Stomach (tissue), 9 donors: ENCODE data around the gene MSL2. TPM values are rescaled to one million over a fixed set of nuclear protein-coding genes. Genes with fewer than 3 reads are reported as not detected.
A peak's percentile ranks its signal among the peaks of the same experiment; 100 is the strongest.
"Not testable (repeated sequence)": the region's sequence is repeated elsewhere in the genome, so short reads cannot be mapped to it uniquely, and the experiment has no call there.

ENCODE experiments used
- DNase-seq, 2 donors: peaks; one replicate each; pipeline versions ENCODE4 v3.0.0 to v3.0.0-alpha.2; 2013 to 2019
- H3K27ac ChIP-seq, 5 donors: fragments of 200-600 bp in 4 of 5; sonication (generic) in 4 of 5; one replicate each; pipeline ENCODE4 v1.5.1; 2013 to 2019; ENCODE audit warnings: mild to moderate bottlenecking in 1 of 5, moderate library complexity in 1 of 5
- H3K27me3 ChIP-seq, 3 donors: fragments of 200-600 bp; sonication (generic); one replicate each; pipeline ENCODE4 v1.5.1; 2017 to 2019; ENCODE audit warnings: mixed run types in 1 of 3
- H3K36me3 ChIP-seq, 4 donors: fragments of 200-600 bp; sonication (generic); 1 replicate in 3 of 4; 2 replicates in 1 of 4; pipeline ENCODE4 v1.5.1; 2016 to 2019
- H3K4me1 ChIP-seq, 4 donors: fragments of 200-600 bp; sonication (generic); one replicate each; pipeline ENCODE4 v1.5.1; 2016 to 2019
- H3K4me3 ChIP-seq, 4 donors: fragments of 200-600 bp; sonication (generic) in 3 of 4; one replicate each; pipeline ENCODE4 v1.5.1; 2016 to 2019; ENCODE audit warnings: mild to moderate bottlenecking in 1 of 4
- H3K9me3 ChIP-seq, 4 donors: fragments of 200-600 bp; sonication (generic); one replicate each; pipeline ENCODE4 v1.5.1; 2016 to 2019
- CTCF ChIP-seq, 7 experiments: fragments of 450-650 bp in 4 of 7; fragments of 200-600 bp in 3 of 7; sonication (generic) in 3 of 7; IDR thresholded peaks; one replicate each; pipeline ENCODE4 v1.5.1; 2016 to 2019; ENCODE audit warnings: antibody characterized with exemption in 7 of 7, control low read depth in 2 of 7, mild to moderate bottlenecking in 1 of 7
- EP300 ChIP-seq: sonication (generic); formaldehyde crosslinking; IDR thresholded peaks from one replicate; pipeline ENCODE4 v1.6.1; 2017; ENCODE audit warnings: antibody characterized with exemption
- POLR2A ChIP-seq, 4 donors: fragments of 450-650 bp; IDR thresholded peaks; one replicate each; pipeline ENCODE4 v1.6.1; 2016; ENCODE audit warnings: antibody characterized with exemption in 4 of 4, control low read depth in 2 of 4, mild to moderate bottlenecking in 1 of 4, moderate library complexity in 1 of 4
- POLR2AphosphoS5 ChIP-seq, 3 donors: sonication (generic); formaldehyde crosslinking; IDR thresholded peaks; one replicate each; pipeline ENCODE4 v1.6.1; 2016; ENCODE audit warnings: antibody characterized with exemption in 3 of 3
- WGBS, 5 donors: extraction: QIAGEN DNeasy Blood & Tissue Kit in 3 of 5; methylation state at CpG; one replicate each; pipeline versions ENCODE4 v1.1.5 to v1.1.7; 2013 to 2018; 5-methylcytosine and 5-hydroxymethylcytosine counted together
- intact Hi-C: fragments of 100-400 bp; cut with DNase I; formaldehyde crosslinking; loops from one replicate; pipeline ENCODE4 v1.15.1; 2023; ENCODE audit warnings: low total_unique reads
- polyA plus RNA-seq, 3 donors: library from polyadenylated mRNA; stranded (reverse); fragments of 200-250 nt; gene quantifications; one replicate each; pipeline ENCODE4 v1.2.3, GENCODE V29; 2013
- total RNA-seq, 5 donors: library from RNA; depleted of rRNA; stranded (reverse); fragments of >200 nt; gene quantifications; one replicate each; pipeline versions ENCODE4 v1.1.0 to v1.2.3, GENCODE V29; 2014 to 2016
- donor health status: healthy with polysubstance abuse.
- donor health status: Bipolar disorder and iron deficiency.
- donor health status: healthy.

Gene MSL2
- total and polyA plus RNA-seq, 8 donors, result 3.4 to 55.4 (median 18.6) TPM

- no peak for DNase-seq
- H3K27me3 ChIP-seq, result no peaks in the 10 kb centered on the region
- H3K27ac ChIP-seq, result no peak overlapping the region
- peaks cover 7 to 34% (median 33%) of the 10 kb centered on the region in 4 donors for H3K36me3 ChIP-seq
- H3K9me3 ChIP-seq, result no peaks in the 10 kb centered on the region
- intact Hi-C loops, result no loop called here
- H3K4me3 ChIP-seq, result no peak overlapping the region
- TF ChIP-seq EP300 (no peak), POLR2A (IDR thresholded peaks at IDR 0.05) (no peak), POLR2AphosphoS5 (IDR thresholded peaks at IDR 0.05) (no peak), CTCF (IDR thresholded peaks at IDR 0.05) (no peak)
- WGBS, 5 donors, result 54 to 73% (median 62%) methylated on average over 3 of the region's 3 CpGs
- H3K4me1 ChIP-seq, result peaks cover 3 to 67% (median 37%) of the 10 kb centered on the region in 4 donors
These were observed 46.5 kb downstream of the MSL2 start for GRCh38 chr3:136149667-136150066.

GRCh38 chr3:136146981-136147729 is 49.0 kb downstream of the MSL2 start:
- Histone ChIP-seq H3K36me3 (peaks cover 7 to 38% (median 29%) of the 10 kb centered on the region in 4 donors), H3K27ac (no peak overlapping the region), H3K4me3 (no peak overlapping the region), H3K27me3 (no peaks in the 10 kb centered on the region), H3K4me1 (peaks cover 0 to 63% (median 36%) of the 10 kb centered on the region in 4 donors), H3K9me3 (no peaks in the 10 kb centered on the region)
- no peak for DNase-seq
- TF ChIP-seq POLR2AphosphoS5 (IDR thresholded peaks at IDR 0.05) (no peak), POLR2A (IDR thresholded peaks at IDR 0.05) (no peak), CTCF (IDR thresholded peaks at IDR 0.05) (no peak), EP300 (no peak)
- intact Hi-C loops, result no loop called here
- whole genome bisulfite sequencing, 5 donors, result 89 to 95% (median 92%) methylated on average over 6 of the region's 6 CpGs

- Histone ChIP-seq H3K4me1 (peaks cover 0 to 47% (median 27%) of the 10 kb centered on the region in 4 donors), H3K36me3 (peaks cover 0 to 20% (median 10%) of the 10 kb centered on the region in 4 donors)
- H3K9me3 ChIP-seq, H3K4me3 ChIP-seq, H3K27me3 ChIP-seq, intact Hi-C loops, H3K27ac ChIP-seq, DNase-seq: not testable (repeated sequence)
- WGBS, 5 donors, result 86 to 98% (median 97%) methylated on average over 4 of the region's 4 CpGs
These were observed 51.7 kb downstream of the MSL2 start for GRCh38 chr3:136144397-136144796.

GRCh38 chr3:136142592-136142991 is 53.5 kb downstream of the MSL2 start:
- TF ChIP-seq POLR2AphosphoS5 (IDR thresholded peaks at IDR 0.05) (peak in 1 of 3 donors; percentile 48), CTCF (IDR thresholded peaks at IDR 0.05) (no peak)
- intact Hi-C loops, result no loop called here

GRCh38 chr3:136141891-136142290 is 54.2 kb downstream of the MSL2 start:
- Histone ChIP-seq H3K27me3 (no peaks in the 10 kb centered on the region), H3K9me3 (no peaks in the 10 kb centered on the region), H3K4me1 (peaks cover 0 to 26% (median 16%) of the 10 kb centered on the region in 4 donors), H3K4me3 (no peak overlapping the region), H3K36me3 (peaks cover 0 to 20% (median 8%) of the 10 kb centered on the region in 4 donors), H3K27ac (peak overlapping the region in 3 of 5 donors; percentile 15 to 45 (median 41))
- WGBS, 5 donors, result 85 to 92% (median 90%) methylated on average over 4 of the region's 4 CpGs
- TF ChIP-seq CTCF (IDR thresholded peaks at IDR 0.05) (no peak), POLR2A (IDR thresholded peaks at IDR 0.05) (no peak), EP300 (no peak), POLR2AphosphoS5 (IDR thresholded peaks at IDR 0.05) (no peak)
- DNase-seq, result no peak
- intact Hi-C loops, result no loop called here

More at GRCh38 chr3:136142592-136142991, 53.5 kb downstream of the MSL2 start:
- H3K27ac ChIP-seq, result peak overlapping the region in 2 of 5 donors; percentile 15 to 41
- H3K36me3 ChIP-seq, result peaks cover 0 to 20% (median 10%) of the 10 kb centered on the region in 4 donors
- H3K9me3 ChIP-seq, result no peaks in the 10 kb centered on the region
- WGBS, 5 donors, result 33 to 49% (median 40%) methylated on average over 3 of the region's 3 CpGs
- H3K27me3 ChIP-seq, result no peaks in the 10 kb centered on the region
- peaks cover 0 to 33% (median 20%) of the 10 kb centered on the region in 4 donors for H3K4me1 ChIP-seq
- H3K4me3 ChIP-seq, result no peak overlapping the region
- peak in 1 of 2 donors; percentile 68 for DNase-seq
